ENCODE results near the gene EFNA2. TPM values are rescaled to one million over a fixed set of nuclear protein-coding genes. Genes with fewer than 3 reads are reported as not detected.
A peak's percentile ranks its signal among the peaks of the same experiment; 100 is the strongest.

The EFNA2 gene
- total RNA-seq, 2 experiments from 2014 or later: not detected

- H3K4me3 Mint-ChIP-seq: peak overlapping the region; percentile 94
- DNase-seq: peak in 2 of 14 experiments; percentile 21 to 54
- ATAC-seq (ENCODE audit: poor library complexity): no peak
- H3K4me3 ChIP-seq (ENCODE audit: low read length): peak overlapping the region; percentile 99
- no peaks in the 10 kb centered on the region for H3K9me3 Mint-ChIP-seq
- intact Hi-C loops (cut with DNase I, micrococcal nuclease): loop anchor here (10.0 kb wide), 2 partner anchors 133 to 203 kb away; partner anchors contain the start of genes C19orf25 (in 1 of the 2), DAZAP1 (in 1 of the 2) and GAMT (in 1 of the 2)
- H3K27me3 Mint-ChIP-seq: no peaks in the 10 kb centered on the region
- peaks cover 68% of the 10 kb centered on the region for H3K4me1 Mint-ChIP-seq (ENCODE audit: low read depth)
- H3K36me3 ChIP-seq (ENCODE audit: insufficient read depth, low read length): peaks cover 55% of the 10 kb centered on the region
- no peaks in the 10 kb centered on the region for H3K27me3 ChIP-seq (ENCODE audit: control insufficient read depth in 1 of 2, insufficient read depth in 2 of 2, low read length in 2 of 2)
- H3K27ac ChIP-seq (ENCODE audit: low read depth in 1 of 2, low read length in 2 of 2): peak overlapping the region; percentile 15 to 18
- TF ChIP-seq, protein P1, sequence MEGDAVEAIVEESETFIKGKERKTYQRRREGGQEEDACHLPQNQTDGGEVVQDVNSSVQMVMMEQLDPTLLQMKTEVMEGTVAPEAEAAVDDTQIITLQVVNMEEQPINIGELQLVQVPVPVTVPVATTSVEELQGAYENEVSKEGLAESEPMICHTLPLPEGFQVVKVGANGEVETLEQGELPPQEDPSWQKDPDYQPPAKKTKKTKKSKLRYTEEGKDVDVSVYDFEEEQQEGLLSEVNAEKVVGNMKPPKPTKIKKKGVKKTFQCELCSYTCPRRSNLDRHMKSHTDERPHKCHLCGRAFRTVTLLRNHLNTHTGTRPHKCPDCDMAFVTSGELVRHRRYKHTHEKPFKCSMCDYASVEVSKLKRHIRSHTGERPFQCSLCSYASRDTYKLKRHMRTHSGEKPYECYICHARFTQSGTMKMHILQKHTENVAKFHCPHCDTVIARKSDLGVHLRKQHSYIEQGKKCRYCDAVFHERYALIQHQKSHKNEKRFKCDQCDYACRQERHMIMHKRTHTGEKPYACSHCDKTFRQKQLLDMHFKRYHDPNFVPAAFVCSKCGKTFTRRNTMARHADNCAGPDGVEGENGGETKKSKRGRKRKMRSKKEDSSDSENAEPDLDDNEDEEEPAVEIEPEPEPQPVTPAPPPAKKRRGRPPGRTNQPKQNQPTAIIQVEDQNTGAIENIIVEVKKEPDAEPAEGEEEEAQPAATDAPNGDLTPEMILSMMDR (IDR thresholded peaks at IDR 0.05): no peak
- CTCF ChIA-PET: interaction anchor here (1.4 to 4.3 kb wide), 2 partner anchors 23 to 28 kb away, joined by 3 to 26 read pairs; no protein-coding TSS in a partner anchor
- H3K36me3 Mint-ChIP-seq (ENCODE audit: low read depth): peaks cover 68% of the 10 kb centered on the region
- H3K4me1 ChIP-seq (ENCODE audit: insufficient read depth, low read length): peaks cover 88% of the 10 kb centered on the region
- POLR2A ChIA-PET: interaction anchor here (1.3 to 1.9 kb wide), 3 partner anchors 19 to 243 kb away, joined by 3 to 6 read pairs (median 3); no protein-coding TSS in a partner anchor
- no peaks in the 10 kb centered on the region for H3K9me3 ChIP-seq (ENCODE audit: control insufficient read depth in 1 of 2, insufficient read depth in 1 of 2, low read length in 2 of 2)
- H3K27ac Mint-ChIP-seq: peak overlapping the region; percentile 82
Observed at GRCh38 chr19:1271528-1272422, 13.9 kb upstream of the EFNA2 start.

- ChIA-PET CTCF (interaction anchor here (4.3 kb wide), 1 partner anchor 28 kb away, joined by 26 read pairs; no protein-coding TSS in a partner anchor), POLR2A (interaction anchor here (0.8 to 1.9 kb wide), 7 partner anchors 14 to 357 kb away, joined by 3 to 16 read pairs (median 4); no protein-coding TSS in a partner anchor)
- H3K36me3 ChIP-seq (ENCODE audit: insufficient read depth, low read length): peaks cover 62% of the 10 kb centered on the region
- Mint-ChIP-seq H3K9me3 (no peaks in the 10 kb centered on the region), H3K27ac (peak overlapping the region; percentile 82), H3K4me3 (peak overlapping the region; percentile 81), H3K4me1 (ENCODE audit: low read depth) (peaks cover 65% of the 10 kb centered on the region), H3K27me3 (no peaks in the 10 kb centered on the region), H3K36me3 (ENCODE audit: low read depth) (peaks cover 73% of the 10 kb centered on the region)
- no peaks in the 10 kb centered on the region for H3K27me3 ChIP-seq (ENCODE audit: control insufficient read depth in 1 of 2, insufficient read depth in 2 of 2, low read length in 2 of 2)
- H3K4me1 ChIP-seq (ENCODE audit: insufficient read depth, low read length): peaks cover 88% of the 10 kb centered on the region
- no peak overlapping the region for H3K4me3 ChIP-seq (ENCODE audit: low read length)
- DNase-seq (no peak), ATAC-seq (ENCODE audit: poor library complexity) (no peak)
- TF ChIP-seq, protein P1 (IDR thresholded peaks at IDR 0.05): no peak
- no peak overlapping the region for H3K27ac ChIP-seq (ENCODE audit: low read depth in 1 of 2, low read length in 2 of 2)
- H3K9me3 ChIP-seq (ENCODE audit: control insufficient read depth in 1 of 2, insufficient read depth in 1 of 2, low read length in 2 of 2): no peaks in the 10 kb centered on the region
- intact Hi-C loops (cut with DNase I, micrococcal nuclease): loop anchor here (10.0 kb wide), 2 partner anchors 132 to 202 kb away; partner anchors contain the start of genes C19orf25 (in 1 of the 2), DAZAP1 (in 1 of the 2) and GAMT (in 1 of the 2)
Observed at GRCh38 chr19:1272423-1273262, 13.0 kb upstream of the EFNA2 start.
